B cell (primary cell): ENCODE results near the gene PRXL2B. TPM values are rescaled to one million over a fixed set of nuclear protein-coding genes. Genes with fewer than 3 reads are reported as not detected.

ENCODE experiments used
- ATAC-seq: fragments of 200-7000 bp; cut with Tn5 transposase; one replicate; pipeline ENCODE4 v1.10.0; 2021; ENCODE audit warnings: low read depth, mild to moderate bottlenecking, moderate number of reproducible peaks, moderate library complexity
- CTCF ChIA-PET: fragments of 350-600 bp; sonication (Branson Sonifier 250); formaldehyde crosslinking; loops from one replicate; lab custom pipeline; 2021; ENCODE audit warnings: antibody characterized with exemption, inconsistent platforms; lab: Charles Lee
- POLR2A ChIA-PET: fragments of 350-600 bp; sonication (Branson Sonifier 250); formaldehyde crosslinking; loops from one replicate; lab custom pipeline; 2021; ENCODE audit warnings: antibody characterized with exemption; lab: Charles Lee
- DNase-seq: peaks from one replicate; pipeline ENCODE4 v3.0.0; 2013
- H2AFZ ChIP-seq: 2 replicates; pipeline ENCODE4 v1.6.1; 2012; ENCODE audit warnings: mild to moderate bottlenecking, low read depth, low read length; ENCODE audit not compliant: insufficient read depth, poor library complexity, severe bottlenecking
- H3K27ac ChIP-seq, 2 donors: 1 replicate in 1 of 2; 2 replicates in 1 of 2; pipeline ENCODE4 v1.5.1; 2012 to 2013; ENCODE audit warnings: low read length in 2 of 2, mild to moderate bottlenecking in 2 of 2, moderate library complexity in 1 of 2
- H3K27me3 ChIP-seq, 4 experiments: fragments of 200-600 bp in 1 of 4; sonication (generic) in 1 of 4; replicated peaks in 1 of 4; 1 replicate in 2 of 4; 2 replicates in 2 of 4; pipeline versions ENCODE4 v1.6.1 to v1.7.0; 2013 to 2016; ENCODE audit warnings: low read length in 3 of 4, mild to moderate bottlenecking in 2 of 4, mixed read lengths in 1 of 4, moderate library complexity in 1 of 4; ENCODE audit not compliant: insufficient read depth in 4 of 4, control insufficient read depth in 3 of 4; ENCODE audit errors: control extremely low read depth in 1 of 4
- H3K36me3 ChIP-seq, 2 experiments: replicated peaks in 1 of 2; 1 replicate in 1 of 2; 2 replicates in 1 of 2; pipeline versions ENCODE4 v1.6.1 to v1.7.1; 2013; ENCODE audit warnings: low read length in 1 of 2; ENCODE audit not compliant: insufficient read depth in 2 of 2, control insufficient read depth in 1 of 2; ENCODE audit errors: control extremely low read depth in 1 of 2, extremely low read depth in 1 of 2
- H3K4me1 ChIP-seq, 2 donors: fragments of 200-600 bp in 1 of 2; sonication (generic) in 1 of 2; 1 replicate in 1 of 2; 2 replicates in 1 of 2; pipeline versions ENCODE4 v1.5.1 to v1.6.1; 2013 to 2017; ENCODE audit warnings: low read length in 2 of 2; ENCODE audit not compliant: control insufficient read depth in 2 of 2, insufficient read depth in 2 of 2
- H3K4me2 ChIP-seq: replicated peaks from 2 replicates; pipeline ENCODE3; 2012; ENCODE audit warnings: mild to moderate bottlenecking, low read depth, low read length; ENCODE audit not compliant: poor library complexity, severe bottlenecking
- H3K4me3 ChIP-seq, 5 experiments: fragments of 200-600 bp in 1 of 5; sonication (generic) in 1 of 5; 1 replicate in 3 of 5; 2 replicates in 2 of 5; pipeline versions ENCODE4 v1.5.1 to v1.7.0; 2011 to 2016; ENCODE audit warnings: low read length in 4 of 5, mild to moderate bottlenecking in 4 of 5, low read depth in 2 of 5, control low read depth in 1 of 5, moderate library complexity in 1 of 5; ENCODE audit not compliant: insufficient read depth in 1 of 5; ENCODE audit errors: control extremely low read depth in 1 of 5, extremely low read depth in 1 of 5
- H3K79me2 ChIP-seq: fragments of 200-600 bp; sonication (generic); one replicate; pipeline ENCODE4 v1.6.0; 2016; ENCODE audit warnings: low read length; ENCODE audit not compliant: control insufficient read depth, insufficient read depth
- H3K9ac ChIP-seq: fragments of 200-600 bp; sonication (generic); 2 replicates; pipeline ENCODE4 v1.6.1; 2017; ENCODE audit warnings: mild to moderate bottlenecking, low read length, moderate library complexity
- H3K9me3 ChIP-seq, 3 donors: one replicate each; pipeline versions ENCODE4 v1.6.1 to v1.7.1; 2013; ENCODE audit warnings: low read length in 2 of 3; ENCODE audit not compliant: control insufficient read depth in 2 of 3, insufficient read depth in 1 of 3; ENCODE audit errors: control extremely low read depth in 1 of 3
- H4K20me1 ChIP-seq: 2 replicates; pipeline ENCODE4 v1.6.0; 2012; ENCODE audit warnings: mild to moderate bottlenecking, low read length; ENCODE audit not compliant: insufficient read depth, control insufficient read depth, poor library complexity, severe bottlenecking
- H3K27ac Mint-ChIP-seq: one replicate; pipeline ENCODE4 v1.8.0; 2021; ENCODE audit warnings: mixed read lengths
- H3K27me3 Mint-ChIP-seq: one replicate; pipeline ENCODE4 v1.8.0; 2021; ENCODE audit warnings: mixed read lengths
- H3K4me1 Mint-ChIP-seq: one replicate; pipeline ENCODE4 v1.8.0; 2021; ENCODE audit warnings: mixed read lengths
- H3K4me3 Mint-ChIP-seq: one replicate; pipeline ENCODE4 v1.8.0; 2021; ENCODE audit warnings: mixed read lengths
- H3K9me3 Mint-ChIP-seq: one replicate; pipeline ENCODE4 v1.8.0; 2022; ENCODE audit warnings: mixed read lengths; ENCODE audit not compliant: insufficient read depth
- EZH2 ChIP-seq: IDR thresholded peaks from 2 replicates; pipeline ENCODE4 v1.6.1; 2012; ENCODE audit warnings: borderline replicate concordance, low read depth, mild to moderate bottlenecking, moderate library complexity, low read length; ENCODE audit not compliant: insufficient read depth, poor library complexity, severe bottlenecking
- WGBS: methylation state at CpG from one replicate; pipeline ENCODE4 v1.1.5; 2013; ENCODE audit warnings: missing lambda C conversion rate; ENCODE audit not compliant: insufficient coverage; 5-methylcytosine and 5-hydroxymethylcytosine counted together
- intact Hi-C: fragments of 100-400 bp; cut with micrococcal nuclease; formaldehyde crosslinking; loops from one replicate; pipeline ENCODE4 v1.10.0; 2022
- polyA plus RNA-seq: library from polyadenylated mRNA; depleted of rRNA; stranded (reverse); fragments of >200 nt; gene quantifications from 2 replicates; pipeline ENCODE4 v1.2.3, GENCODE V29; 2012
- total RNA-seq, 2 donors: library from RNA; stranded (reverse); fragments of 120-200 nt in 1 of 2; gene quantifications; 1 replicate in 1 of 2; 2 replicates in 1 of 2; pipeline versions ENCODE4 v1.2.3 to v1.2.4, GENCODE V29; 2013 to 2022
- TF ChIP-seq, protein P1 (sequence below): fragments of 200-600 bp; IDR thresholded peaks from one replicate; pipeline ENCODE4 v1.8.0; 2022; ENCODE audit warnings: antibody characterized with exemption, mild to moderate bottlenecking

Gene PRXL2B
- total and polyA plus RNA-seq, 2 donors (not counting 1 experiment from before 2014, with no cell fraction given) = 13.0 to 27.0 TPM

- H3K27ac Mint-ChIP-seq = no peak overlapping the region
- Histone ChIP-seq H3K27ac (no peak overlapping the region), H3K9ac (no peak overlapping the region), H4K20me1 (no peaks in the 10 kb centered on the region), H3K27me3 (peaks cover 0 to 17% (median 1%) of the 10 kb centered on the region in 4 experiments), H3K9me3 (peaks cover 2 to 8% (median 5%) of the 10 kb centered on the region in 3 donors), H3K36me3 (no peaks in the 10 kb centered on the region), H3K4me2 (no peak overlapping the region), H3K4me3 (no peak overlapping the region), H2AFZ (no peak overlapping the region), H3K4me1 (no peaks in the 10 kb centered on the region), H3K79me2 (no peaks in the 10 kb centered on the region)
- intact Hi-C loops = no loop called here
- H3K4me3 Mint-ChIP-seq = no peak overlapping the region
- 88% methylated on average over 13 of the region's 18 CpGs for WGBS
- no peak for TF ChIP-seq EZH2
- TF ChIP-seq, protein P1, sequence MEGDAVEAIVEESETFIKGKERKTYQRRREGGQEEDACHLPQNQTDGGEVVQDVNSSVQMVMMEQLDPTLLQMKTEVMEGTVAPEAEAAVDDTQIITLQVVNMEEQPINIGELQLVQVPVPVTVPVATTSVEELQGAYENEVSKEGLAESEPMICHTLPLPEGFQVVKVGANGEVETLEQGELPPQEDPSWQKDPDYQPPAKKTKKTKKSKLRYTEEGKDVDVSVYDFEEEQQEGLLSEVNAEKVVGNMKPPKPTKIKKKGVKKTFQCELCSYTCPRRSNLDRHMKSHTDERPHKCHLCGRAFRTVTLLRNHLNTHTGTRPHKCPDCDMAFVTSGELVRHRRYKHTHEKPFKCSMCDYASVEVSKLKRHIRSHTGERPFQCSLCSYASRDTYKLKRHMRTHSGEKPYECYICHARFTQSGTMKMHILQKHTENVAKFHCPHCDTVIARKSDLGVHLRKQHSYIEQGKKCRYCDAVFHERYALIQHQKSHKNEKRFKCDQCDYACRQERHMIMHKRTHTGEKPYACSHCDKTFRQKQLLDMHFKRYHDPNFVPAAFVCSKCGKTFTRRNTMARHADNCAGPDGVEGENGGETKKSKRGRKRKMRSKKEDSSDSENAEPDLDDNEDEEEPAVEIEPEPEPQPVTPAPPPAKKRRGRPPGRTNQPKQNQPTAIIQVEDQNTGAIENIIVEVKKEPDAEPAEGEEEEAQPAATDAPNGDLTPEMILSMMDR = no peak
- H3K27me3 Mint-ChIP-seq = peaks cover 23% of the 10 kb centered on the region
- CTCF ChIA-PET = no interaction called here
- DNase-seq (no peak), ATAC-seq (no peak)
- H3K4me1 Mint-ChIP-seq = no peaks in the 10 kb centered on the region
- POLR2A ChIA-PET = no interaction called here
- H3K9me3 Mint-ChIP-seq = peaks cover 2% of the 10 kb centered on the region
Measured at GRCh38 chr1:2601721-2602303, 15.2 kb downstream of the PRXL2B start.

DNA sequence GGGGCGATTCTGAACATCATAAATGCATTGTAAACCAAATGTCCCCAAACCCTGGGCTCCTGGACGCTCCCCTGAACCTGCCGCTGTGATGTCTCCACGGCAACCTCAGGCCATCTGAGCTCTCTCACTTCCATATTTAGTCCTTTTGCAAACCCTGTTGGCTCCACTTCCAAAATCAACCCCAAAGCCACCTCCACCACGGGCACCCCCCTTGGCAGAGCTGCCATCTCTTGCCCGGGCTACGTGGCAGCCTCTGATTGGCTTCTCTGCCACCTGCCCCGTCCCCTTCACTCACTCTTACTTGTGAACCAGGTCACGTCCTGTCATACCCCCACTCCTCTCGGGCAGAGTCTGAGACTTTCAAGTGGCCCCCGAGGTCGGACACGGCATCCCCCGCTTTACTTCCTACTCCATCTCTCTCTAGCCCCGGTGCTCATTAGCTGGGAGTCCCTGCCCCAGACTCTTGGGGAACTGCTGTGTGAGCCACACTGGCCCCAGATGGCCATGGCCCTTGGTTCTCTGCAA is 15.8 kb downstream of the PRXL2B start:
- Mint-ChIP-seq H3K9me3 (peaks cover 2% of the 10 kb centered on the region), H3K4me3 (no peak overlapping the region), H3K27me3 (peaks cover 21% of the 10 kb centered on the region), H3K27ac (no peak overlapping the region), H3K4me1 (no peaks in the 10 kb centered on the region)
- no peak for ATAC-seq
- Histone ChIP-seq H2AFZ (no peak overlapping the region), H3K9me3 (peaks cover 2 to 8% (median 5%) of the 10 kb centered on the region in 3 donors), H3K4me2 (no peak overlapping the region), H3K4me1 (no peaks in the 10 kb centered on the region), H4K20me1 (no peaks in the 10 kb centered on the region), H3K79me2 (no peaks in the 10 kb centered on the region), H3K4me3 (no peak overlapping the region), H3K36me3 (no peaks in the 10 kb centered on the region), H3K27me3 (peaks cover 0 to 13% (median 1%) of the 10 kb centered on the region in 4 experiments), H3K27ac (no peak overlapping the region), H3K9ac (no peak overlapping the region)
- intact Hi-C loops = no loop called here
- WGBS = 73% methylated on average over 14 of the region's 15 CpGs
- TF ChIP-seq EZH2 = no peak
- TF ChIP-seq, protein P1 = no peak
- ChIA-PET POLR2A (no interaction called here), CTCF (no interaction called here)
- DNase-seq = no peak
